HG03103 (cell line): ENCODE data around the gene XRN1.
"Not testable (repeated sequence)": the region's sequence is repeated elsewhere in the genome, so short reads cannot be mapped to it uniquely, and the experiment has no call there.

Experiments used
- ATAC-seq: cut with Tn5 transposase; IDR thresholded peaks from one replicate; pipeline ENCODE4 v1.9.1; 2021; ENCODE audit warnings: low read depth; ENCODE audit not compliant: unreplicated experiment

Gene XRN1

GRCh38 chr3:142447852-142448823, at the start of gene XRN1:
Gene XRN1 (minus strand): TSS chr3:142448037. CDS start chr3:142447944, 93 bp downstream.
- ATAC-seq = peak; percentile 78

DNA sequence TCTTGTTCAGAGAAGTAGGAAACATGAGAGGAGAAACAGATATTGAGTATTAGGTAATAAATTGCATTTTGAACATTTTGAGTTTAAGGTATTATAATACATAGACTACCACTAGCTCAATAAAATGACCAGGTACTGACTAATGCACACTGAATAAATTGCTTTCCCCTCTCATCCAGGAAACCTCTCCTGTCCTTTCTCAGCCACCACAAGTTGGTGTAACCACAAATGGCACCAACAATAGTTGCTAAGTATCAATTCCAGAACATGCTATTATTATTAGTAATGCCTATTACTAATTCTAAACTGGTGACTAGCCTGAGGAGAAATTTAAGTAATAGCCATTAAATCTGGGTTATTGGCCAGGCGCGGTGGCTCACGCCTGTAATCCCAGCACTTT, 47.3 kb upstream of the XRN1 start:
- no peak for ATAC-seq

DNA sequence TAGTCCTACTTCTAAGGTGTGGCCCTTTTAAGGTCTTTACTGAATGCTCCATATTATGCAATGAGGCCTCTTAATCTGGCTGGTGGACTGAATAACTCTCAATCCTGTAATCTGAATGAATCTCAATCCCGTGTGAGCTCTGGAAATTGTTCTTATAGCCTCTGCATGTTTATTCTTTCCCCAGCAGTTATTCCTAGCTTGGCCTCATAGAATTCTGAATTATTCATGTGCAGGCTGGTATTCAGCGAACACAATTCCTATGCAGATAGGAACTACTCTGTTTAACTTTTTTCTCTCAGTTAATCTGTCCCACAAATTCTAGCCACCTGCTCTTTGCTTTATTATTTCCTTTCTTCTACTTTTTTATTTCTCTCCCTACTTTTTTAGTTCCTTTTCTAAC, 44.3 kb upstream of the XRN1 start:
- ATAC-seq = no peak

DNA sequence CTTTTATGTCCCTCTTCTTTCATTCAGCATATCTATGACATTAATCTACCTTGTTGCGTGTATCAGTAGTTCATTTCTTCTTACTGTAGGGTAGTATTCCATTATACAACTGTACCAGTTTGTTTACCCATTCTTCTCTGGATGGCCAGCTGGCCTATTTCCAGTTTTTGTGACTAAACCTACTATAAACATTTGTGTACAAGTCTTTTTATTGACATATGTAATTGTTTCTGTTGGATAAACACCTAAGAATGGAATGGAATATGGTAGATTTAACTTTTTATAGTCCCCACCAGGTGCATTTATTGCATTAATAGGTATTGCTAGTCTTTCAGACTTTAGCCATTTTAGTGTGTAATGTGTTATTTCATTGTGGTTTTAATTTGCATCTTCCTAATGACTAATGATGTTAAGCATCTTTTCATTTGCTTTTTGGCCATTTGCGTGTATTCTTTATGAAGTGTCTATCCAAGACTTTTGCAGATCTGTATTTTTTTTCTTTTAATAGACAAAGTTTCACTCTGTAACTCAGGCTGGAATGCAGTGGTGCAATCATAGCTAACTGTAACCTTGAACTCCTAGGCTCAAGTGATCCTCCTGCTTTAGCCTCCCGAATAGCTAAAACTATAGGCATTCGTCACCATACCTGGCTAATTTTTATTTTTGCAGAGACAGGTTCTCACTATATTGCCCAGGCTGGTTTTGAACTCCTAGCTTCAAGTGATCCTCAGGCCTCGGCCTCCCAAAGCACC, 41.9 kb upstream of the XRN1 start:
- no peak for ATAC-seq

DNA sequence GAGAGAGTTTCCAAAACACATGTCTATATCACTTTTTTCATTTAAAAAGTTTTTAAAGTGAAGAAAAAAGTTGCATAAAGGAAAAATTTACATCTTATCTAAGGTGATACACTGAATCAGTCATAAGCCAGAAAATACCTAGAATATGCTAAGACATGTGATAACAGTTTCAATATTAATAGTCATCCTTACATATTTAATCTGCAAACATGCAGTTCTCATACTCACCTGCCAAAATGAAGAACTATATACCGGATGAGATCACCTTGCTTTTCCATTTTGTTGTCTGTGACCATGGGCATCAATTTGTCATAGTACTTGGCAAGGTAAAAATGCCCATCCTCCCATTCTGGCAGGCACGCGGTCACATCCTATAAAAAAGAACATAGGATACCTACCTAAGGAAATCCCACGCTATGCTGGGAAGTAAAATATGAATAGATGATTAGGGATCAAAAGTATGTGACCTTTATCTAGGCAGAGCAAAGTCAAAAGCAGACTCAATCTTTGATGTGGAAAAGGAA, 37.1 kb upstream of the XRN1 start:
- ATAC-seq = no peak

DNA sequence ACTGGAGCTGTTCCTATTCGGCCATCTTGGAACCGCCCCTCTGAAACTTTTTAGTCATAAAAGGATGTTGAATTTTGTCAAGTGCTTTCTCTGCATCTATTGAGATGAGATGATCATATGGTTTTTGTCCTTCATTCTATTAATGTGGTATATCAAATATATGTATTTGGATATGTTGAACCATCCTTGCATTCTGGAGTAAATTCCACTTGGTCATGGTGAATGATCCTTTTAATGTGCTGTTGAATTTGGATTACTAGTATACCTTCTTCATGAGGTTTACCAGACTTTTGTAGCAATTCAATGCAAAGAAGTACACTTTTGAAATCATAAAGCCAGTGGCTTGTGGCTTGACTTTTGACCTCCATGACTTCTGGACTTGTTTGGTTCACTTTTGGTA, 33.4 kb upstream of the XRN1 start:
- no peak for ATAC-seq

DNA sequence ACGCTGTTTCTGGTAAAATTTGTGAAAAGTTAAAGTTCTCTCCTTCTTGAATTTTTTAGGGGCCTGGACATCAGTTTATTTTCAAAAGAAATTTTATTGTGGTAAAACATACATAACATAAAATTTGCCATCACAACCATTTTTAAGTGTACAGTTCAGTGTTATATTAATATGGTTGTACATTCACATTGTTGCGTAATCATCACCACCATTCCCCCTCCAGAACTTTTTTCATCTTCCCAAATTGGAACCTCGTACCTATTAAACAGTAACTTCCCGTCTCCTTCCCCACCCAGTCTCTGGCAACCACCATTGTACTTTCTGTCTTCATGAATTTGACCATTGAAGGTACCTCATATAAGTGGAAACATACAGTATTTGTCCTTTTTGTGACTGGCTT, 23.0 kb upstream of the XRN1 start:
- ATAC-seq = no peak

DNA sequence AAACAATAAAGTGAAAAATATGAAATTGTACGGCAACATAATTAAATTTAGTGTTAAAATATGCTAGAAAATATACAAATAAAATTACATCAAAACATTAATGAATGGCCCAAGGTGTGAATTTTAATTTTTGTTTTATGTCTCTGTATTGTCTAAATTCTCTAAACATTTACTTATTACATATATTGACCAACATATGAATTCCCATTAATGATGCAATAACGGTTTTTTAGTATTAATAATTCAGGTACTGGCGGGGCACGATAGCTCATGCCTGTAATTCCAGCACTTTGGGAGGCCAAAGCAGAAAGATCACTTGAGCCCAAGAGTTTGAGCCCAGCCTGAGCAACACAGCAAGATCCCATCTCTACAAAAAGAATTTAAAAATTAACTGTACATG, 20.6 kb upstream of the XRN1 start:
- no peak for ATAC-seq

- ATAC-seq = no peak
Measured at GRCh38 chr3:142467768-142468167, 19.9 kb upstream of the XRN1 start.

- ATAC-seq = no peak
Measured at GRCh38 chr3:142460689-142461088, 12.9 kb upstream of the XRN1 start.

DNA sequence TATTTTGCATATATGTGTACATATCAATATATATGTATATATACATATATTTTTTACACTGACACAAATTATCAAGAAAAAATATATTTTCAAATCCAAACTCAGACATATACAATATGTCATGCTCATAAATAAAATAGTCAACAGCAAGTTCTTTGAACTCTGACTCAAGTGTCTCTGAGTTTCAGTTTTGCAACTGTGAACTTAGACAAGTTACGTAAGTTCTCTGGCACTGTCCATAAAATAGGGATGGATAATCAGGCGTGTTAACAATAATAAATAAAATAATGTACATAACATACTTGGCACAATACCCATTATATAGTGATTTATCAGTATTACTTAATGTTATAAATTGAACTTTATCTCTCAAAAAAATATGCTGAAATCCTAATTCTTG, 12.1 kb upstream of the XRN1 start:
- ATAC-seq = no peak

GRCh38 chr3:142459096-142459495, 11.3 kb upstream of the XRN1 start:
- ATAC-seq = no peak

DNA sequence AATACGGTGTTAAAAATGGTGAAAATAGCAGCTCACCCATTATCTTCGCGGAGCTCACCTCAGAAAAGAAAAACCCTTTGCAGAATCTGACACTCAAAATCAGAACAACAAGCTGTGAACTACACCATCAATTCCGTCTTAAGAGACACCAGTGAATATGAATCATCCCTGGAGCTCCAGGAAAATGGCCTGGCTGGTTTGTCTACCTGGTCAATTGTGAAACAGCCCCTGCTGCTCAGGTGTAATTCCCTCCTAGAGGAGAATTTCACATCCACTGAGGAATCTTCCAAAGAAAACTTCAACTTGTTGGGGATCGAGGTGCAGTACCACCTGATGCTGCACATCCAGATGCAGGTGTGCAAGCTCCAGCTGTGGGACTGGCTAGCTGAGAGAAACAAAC, 3.0 kb upstream of the XRN1 start:
- ATAC-seq = no peak

- no peak for ATAC-seq
Measured at GRCh38 chr3:142450189-142450588, 2.4 kb upstream of the XRN1 start.

- ATAC-seq = peak; percentile 19
Measured at GRCh38 chr3:142447301-142447851, 461 bp downstream of the XRN1 start.

GRCh38 chr3:142445816-142446254, 2.0 kb downstream of the XRN1 start:
- peak; percentile 40 for ATAC-seq

DNA sequence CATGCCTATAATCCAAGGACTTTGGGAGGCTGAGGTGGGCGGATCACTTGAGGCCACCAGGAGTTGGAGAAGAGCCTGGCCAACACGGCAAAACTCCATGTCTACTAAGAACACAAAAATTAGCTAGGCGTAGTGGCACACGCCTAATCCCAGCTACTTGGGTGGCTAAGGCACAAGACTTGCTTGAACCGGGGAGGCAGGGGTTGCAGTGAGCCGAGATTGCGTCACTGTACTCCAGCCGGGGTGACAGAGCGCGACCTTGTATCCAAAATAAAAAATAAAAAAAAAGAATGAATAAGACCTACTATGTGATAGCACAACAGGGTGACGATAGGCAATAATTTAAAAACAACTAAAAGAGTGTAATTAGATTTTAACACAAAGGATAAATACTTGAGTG, 3.5 kb downstream of the XRN1 start:
- no peak for ATAC-seq

DNA sequence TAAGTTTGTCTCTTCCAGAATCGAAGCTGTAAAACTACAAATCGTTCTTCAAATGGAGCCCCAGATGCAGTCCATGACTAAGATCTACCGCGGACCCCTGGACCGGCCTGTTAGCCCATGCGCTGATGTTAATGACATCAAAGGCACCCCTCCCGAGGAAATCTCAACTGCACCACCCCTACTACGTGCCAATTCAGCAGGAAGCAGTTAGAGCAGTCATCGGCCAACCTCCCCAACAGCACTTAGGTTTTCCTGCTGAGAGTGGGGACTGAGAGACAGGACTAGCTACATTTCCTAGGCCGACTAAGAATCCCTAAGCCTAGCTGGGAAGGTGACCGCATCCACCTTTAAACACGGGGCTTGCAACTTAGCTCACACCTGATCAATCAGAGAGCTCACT, 4.8 kb downstream of the XRN1 start:
- not testable (repeated sequence) for ATAC-seq

- not testable (repeated sequence) for ATAC-seq
Measured at GRCh38 chr3:142439499-142440220, 8.2 kb downstream of the XRN1 start.

DNA sequence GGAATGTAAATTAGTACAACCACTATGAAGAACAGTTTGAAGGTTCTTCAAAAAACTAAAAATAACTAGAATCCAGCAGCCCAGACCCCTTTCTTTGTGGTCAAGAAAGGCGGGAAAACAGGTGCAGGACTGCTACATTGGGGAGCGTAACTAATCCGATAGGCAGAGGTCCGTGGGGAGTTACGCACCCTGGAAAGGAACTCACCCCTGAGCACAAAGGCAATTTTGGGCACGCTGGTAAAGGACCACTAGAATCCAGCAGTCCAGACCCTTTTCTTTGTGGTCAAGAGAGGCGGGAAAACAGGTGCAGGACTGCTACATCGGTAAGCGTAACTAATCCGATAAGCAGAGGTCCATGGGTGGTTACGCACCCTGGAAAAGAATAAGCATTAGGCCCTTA, 9.7 kb downstream of the XRN1 start:
- not testable (repeated sequence) for ATAC-seq
